ENCODE results near the gene CORO1C. TPM values are rescaled to one million over a fixed set of nuclear protein-coding genes. Genes with fewer than 3 reads are reported as not detected.

The CORO1C gene
- total and polyA plus RNA-seq, 2 donors (not counting 3 experiments of a cell fraction or from before 2014, with no cell fraction given), result 150 to 240 TPM

DNA sequence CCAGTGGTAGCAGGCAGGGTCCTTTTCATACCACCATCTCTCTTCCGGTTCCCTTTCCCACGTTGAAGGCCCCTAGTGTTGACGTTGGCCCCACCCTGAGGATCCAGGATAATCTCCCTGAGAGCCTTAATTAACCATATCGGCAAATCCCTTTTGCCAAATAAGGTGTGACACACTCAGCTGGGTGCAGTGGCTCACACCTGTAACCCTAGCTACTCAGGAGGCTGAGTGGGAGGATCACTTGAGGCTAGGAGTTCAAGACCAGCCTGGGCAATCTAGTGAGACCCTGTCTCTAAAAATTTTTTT, 130.7 kb downstream of the CORO1C start:
- ChIA-PET CTCF (interaction anchor here (0.6 to 1.6 kb wide), 2 partner anchors 17 to 208 kb away, joined by 3 to 8 read pairs; no protein-coding TSS in a partner anchor), POLR2A (no interaction called here)
- Histone ChIP-seq H3K79me2 (ENCODE audit: control insufficient read depth, insufficient read depth, low read length) (no peaks in the 10 kb centered on the region), H3K36me3 (ENCODE audit: control insufficient read depth in 2 of 2, extremely low read depth in 1 of 2, insufficient read depth in 2 of 2, low read length in 2 of 2) (no peaks in the 10 kb centered on the region), H3K9me3 (replicated peaks; ENCODE audit: control insufficient read depth, insufficient read depth, low read length) (no peaks in the 10 kb centered on the region), H3K4me2 (ENCODE audit: insufficient read depth, low read length) (no peak overlapping the region), H2AFZ (ENCODE audit: low read depth, low read length) (no peak overlapping the region), H3K27me3 (ENCODE audit: control insufficient read depth in 2 of 2, insufficient read depth in 2 of 2, low read length in 2 of 2) (no peaks in the 10 kb centered on the region), H3K4me3 (replicated peaks in 1 of 3; ENCODE audit: insufficient read depth in 1 of 3, low read depth in 1 of 3, low read length in 3 of 3) (no peak overlapping the region), H4K20me1 (replicated peaks; ENCODE audit: control insufficient read depth, extremely low read depth, insufficient read depth, low read length) (no peaks in the 10 kb centered on the region), H3K4me1 (ENCODE audit: control insufficient read depth, extremely low read depth, insufficient read depth, low read length) (no peaks in the 10 kb centered on the region), H3K9me1 (replicated peaks; ENCODE audit: control insufficient read depth, extremely low read depth, insufficient read depth, low read length) (no peaks in the 10 kb centered on the region), H3K27ac (ENCODE audit: insufficient read depth, low read depth, low read length) (no peak overlapping the region), H3K9ac (replicated peaks; ENCODE audit: extremely low read depth, insufficient read depth, low read length) (no peak overlapping the region)
- BruUV-seq (replicated peaks), result no TSS peak
- dilution Hi-C loops (cut with MboI; ENCODE audit: extremely low pct_ligation_motif_present, low sequenced_read_pairs) (no loop called here), intact Hi-C loops (cut with micrococcal nuclease) (no loop called here)
- FAIRE-seq, result no peak
- TF ChIP-seq MYC (IDR thresholded peaks at IDR 0.05; ENCODE audit: low read depth, low read length) (no peak), POLR2AphosphoS5 (IDR thresholded peaks at IDR 0.05; ENCODE audit: insufficient read depth, low read depth, low read length) (no peak), JUN (IDR thresholded peaks at IDR 0.05; ENCODE audit: borderline replicate concordance, insufficient read depth, insufficient read length, low read depth) (no peak), EZH2 (IDR thresholded peaks at IDR 0.05; ENCODE audit: borderline replicate concordance, low read depth, low read length, severe bottlenecking) (no peak), FOS (IDR thresholded peaks at IDR 0.05; ENCODE audit: borderline replicate concordance, insufficient read depth, low read length) (no peak), POLR2A (IDR thresholded peaks at IDR 0.05; ENCODE audit: low read depth, low read length) (no peak), GATA2 (IDR thresholded peaks at IDR 0.05; ENCODE audit: insufficient read depth, insufficient read length, low read depth, low read length) (no peak)
- TF ChIP-seq, protein P1, sequence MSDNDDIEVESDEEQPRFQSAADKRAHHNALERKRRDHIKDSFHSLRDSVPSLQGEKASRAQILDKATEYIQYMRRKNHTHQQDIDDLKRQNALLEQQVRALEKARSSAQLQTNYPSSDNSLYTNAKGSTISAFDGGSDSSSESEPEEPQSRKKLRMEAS (IDR thresholded peaks at IDR 0.05; ENCODE audit: insufficient read depth, insufficient read length), result no peak
- TF ChIP-seq, protein P2, sequence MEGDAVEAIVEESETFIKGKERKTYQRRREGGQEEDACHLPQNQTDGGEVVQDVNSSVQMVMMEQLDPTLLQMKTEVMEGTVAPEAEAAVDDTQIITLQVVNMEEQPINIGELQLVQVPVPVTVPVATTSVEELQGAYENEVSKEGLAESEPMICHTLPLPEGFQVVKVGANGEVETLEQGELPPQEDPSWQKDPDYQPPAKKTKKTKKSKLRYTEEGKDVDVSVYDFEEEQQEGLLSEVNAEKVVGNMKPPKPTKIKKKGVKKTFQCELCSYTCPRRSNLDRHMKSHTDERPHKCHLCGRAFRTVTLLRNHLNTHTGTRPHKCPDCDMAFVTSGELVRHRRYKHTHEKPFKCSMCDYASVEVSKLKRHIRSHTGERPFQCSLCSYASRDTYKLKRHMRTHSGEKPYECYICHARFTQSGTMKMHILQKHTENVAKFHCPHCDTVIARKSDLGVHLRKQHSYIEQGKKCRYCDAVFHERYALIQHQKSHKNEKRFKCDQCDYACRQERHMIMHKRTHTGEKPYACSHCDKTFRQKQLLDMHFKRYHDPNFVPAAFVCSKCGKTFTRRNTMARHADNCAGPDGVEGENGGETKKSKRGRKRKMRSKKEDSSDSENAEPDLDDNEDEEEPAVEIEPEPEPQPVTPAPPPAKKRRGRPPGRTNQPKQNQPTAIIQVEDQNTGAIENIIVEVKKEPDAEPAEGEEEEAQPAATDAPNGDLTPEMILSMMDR (IDR thresholded peaks at IDR 0.05; ENCODE audit: extremely low read depth in 1 of 2, insufficient read depth in 1 of 2, low read depth in 1 of 2, low read length in 2 of 2), result no peak
- DNase-seq (ENCODE audit: low read depth, low spot score), result no peak

Data from endothelial cell of umbilical vein (primary cell).